Measurements from ENCODE around the gene PTPRCAP.
A peak's percentile ranks its signal among the peaks of the same experiment; 100 is the strongest.

GRCh38 chr11:67400251-67400941 is 37.1 kb downstream of the PTPRCAP start:
- TF ChIP-seq EZH2 (IDR thresholded peaks at IDR 0.05) (no peak), POLR2AphosphoS5 (IDR thresholded peaks at IDR 0.05; ENCODE audit: borderline replicate concordance, low read depth, low read length) (peak; percentile 20; the same call in 1 of the 2 replicates), FOXP2 (optimal IDR thresholded peaks at IDR 0.05; ENCODE audit: control extremely low read depth, extremely low read length, insufficient read depth) (no peak)

Measured in SK-N-MC (cell line).